ENCODE results near the gene RUNX1.

DNA sequence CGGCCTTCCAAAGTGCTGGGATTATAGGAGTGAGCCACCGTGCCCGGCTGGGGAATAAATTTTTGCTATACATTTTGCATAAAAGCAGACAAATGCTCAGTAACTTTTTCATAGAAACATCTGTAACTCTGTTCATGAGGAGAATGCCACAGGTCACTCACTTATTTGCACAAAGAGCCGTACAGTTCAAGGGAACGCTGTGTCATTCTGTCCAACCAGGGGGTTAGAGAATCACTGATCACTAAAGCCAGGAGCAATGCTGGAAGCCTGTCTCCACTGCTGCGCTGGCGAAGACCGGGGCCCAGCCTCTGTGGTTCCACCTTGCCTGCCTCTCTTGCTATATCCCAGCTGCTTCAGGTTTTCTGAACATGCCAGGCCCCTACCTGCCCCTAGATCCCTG, 58.3 kb downstream of the RUNX1 start:
- TF ChIP-seq, protein P1, sequence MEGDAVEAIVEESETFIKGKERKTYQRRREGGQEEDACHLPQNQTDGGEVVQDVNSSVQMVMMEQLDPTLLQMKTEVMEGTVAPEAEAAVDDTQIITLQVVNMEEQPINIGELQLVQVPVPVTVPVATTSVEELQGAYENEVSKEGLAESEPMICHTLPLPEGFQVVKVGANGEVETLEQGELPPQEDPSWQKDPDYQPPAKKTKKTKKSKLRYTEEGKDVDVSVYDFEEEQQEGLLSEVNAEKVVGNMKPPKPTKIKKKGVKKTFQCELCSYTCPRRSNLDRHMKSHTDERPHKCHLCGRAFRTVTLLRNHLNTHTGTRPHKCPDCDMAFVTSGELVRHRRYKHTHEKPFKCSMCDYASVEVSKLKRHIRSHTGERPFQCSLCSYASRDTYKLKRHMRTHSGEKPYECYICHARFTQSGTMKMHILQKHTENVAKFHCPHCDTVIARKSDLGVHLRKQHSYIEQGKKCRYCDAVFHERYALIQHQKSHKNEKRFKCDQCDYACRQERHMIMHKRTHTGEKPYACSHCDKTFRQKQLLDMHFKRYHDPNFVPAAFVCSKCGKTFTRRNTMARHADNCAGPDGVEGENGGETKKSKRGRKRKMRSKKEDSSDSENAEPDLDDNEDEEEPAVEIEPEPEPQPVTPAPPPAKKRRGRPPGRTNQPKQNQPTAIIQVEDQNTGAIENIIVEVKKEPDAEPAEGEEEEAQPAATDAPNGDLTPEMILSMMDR (IDR thresholded peaks at IDR 0.05 in 2 of 3, conservative IDR thresholded peaks at IDR 0.05 in 1 of 3; ENCODE audit: control insufficient read depth in 2 of 3, extremely low read depth in 1 of 3, insufficient read depth in 1 of 3, low read depth in 3 of 3, low read length in 3 of 3), result no peak
- TF ChIP-seq CEBPB (IDR thresholded peaks at IDR 0.05; ENCODE audit: borderline replicate concordance in 1 of 2, low read depth in 2 of 2, low read length in 2 of 2) (no peak), E4F1 (IDR thresholded peaks at IDR 0.05; ENCODE audit: borderline replicate concordance, partially characterized antibody) (no peak), MTA2 (IDR thresholded peaks at IDR 0.05; ENCODE audit: low read depth) (no peak), ELK1 (IDR thresholded peaks at IDR 0.05; ENCODE audit: low read depth, low read length) (no peak), ZNF274 (IDR thresholded peaks at IDR 0.05; ENCODE audit: insufficient read depth, insufficient read length) (no peak), ETV6 (conservative IDR thresholded peaks at IDR 0.05 in 1 of 2, IDR thresholded peaks at IDR 0.05 in 1 of 2; ENCODE audit: borderline replicate concordance in 1 of 2, low read depth in 1 of 2) (no peak), POLR2A (IDR thresholded peaks at IDR 0.05; ENCODE audit: low read depth, low read length) (no peak), IRF3 (IDR thresholded peaks at IDR 0.05) (no peak), EGR1 (IDR thresholded peaks at IDR 0.05; ENCODE audit: borderline replicate concordance in 1 of 2, low read depth in 2 of 2, low read length in 2 of 2) (no peak), JUND (IDR thresholded peaks at IDR 0.05; ENCODE audit: low read depth, low read length) (no peak), RB1 (IDR thresholded peaks at IDR 0.05; ENCODE audit: borderline replicate concordance) (no peak), GABPA (IDR thresholded peaks at IDR 0.05; ENCODE audit: low read depth) (no peak), ZSCAN29 (IDR thresholded peaks at IDR 0.05) (no peak)

Data from GM12878 (cell line).